Head of caudate nucleus (tissue), 42 donors: ENCODE results near the gene RDH14.

Experiments used
- DNase-seq, 42 donors: peaks; one replicate each; pipeline versions ENCODE4 v3.0.0 to v3.0.0-alpha.2; 2020 to 2021; ENCODE audit warnings: mixed read lengths in 7 of 42
- intact Hi-C: fragments of 100-400 bp; cut with DNase I; formaldehyde crosslinking; loops from one replicate; pipeline ENCODE4 v1.15.0; 2022

The RDH14 gene

GRCh38 chr2:18580606-18581005 is 20.2 kb upstream of the RDH14 start:
- no peak for DNase-seq

GRCh38 chr2:18578033-18578432 is 17.6 kb upstream of the RDH14 start:
- no peak for DNase-seq
- intact Hi-C loops = no loop called here

More at GRCh38 chr2:18580606-18581005, 20.2 kb upstream of the RDH14 start:
- intact Hi-C loops = no loop called here

DNA sequence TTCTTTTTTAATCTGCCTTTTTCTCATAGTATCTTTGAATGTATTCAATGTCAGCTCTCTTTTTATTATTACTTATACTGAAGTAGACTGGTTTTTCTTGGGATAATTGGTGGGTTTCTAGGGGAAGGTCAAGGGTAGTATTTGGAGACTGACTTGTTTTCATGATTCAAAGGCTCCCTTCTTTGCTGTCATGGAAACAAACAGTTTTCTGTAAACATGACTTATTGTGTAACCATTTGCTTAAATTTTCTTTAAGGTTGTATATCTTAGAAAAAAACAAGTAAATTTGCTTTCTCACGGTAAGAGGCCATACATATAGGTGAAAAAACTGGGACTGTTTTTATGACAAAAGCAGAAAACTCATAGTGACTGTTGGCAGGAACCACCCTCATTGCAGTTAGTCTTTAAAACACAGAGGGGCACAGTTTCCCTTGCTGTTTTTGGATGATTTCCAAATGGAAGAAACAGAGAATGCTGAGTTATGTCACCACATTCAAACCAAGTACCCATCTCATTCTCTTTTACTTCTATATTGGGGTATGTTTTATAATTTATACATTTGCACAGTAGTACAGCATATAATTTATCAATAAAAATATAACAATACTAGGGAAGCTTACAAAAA is 5.8 kb upstream of the RDH14 start:
- intact Hi-C loops = no loop called here
- no peak for DNase-seq

DNA sequence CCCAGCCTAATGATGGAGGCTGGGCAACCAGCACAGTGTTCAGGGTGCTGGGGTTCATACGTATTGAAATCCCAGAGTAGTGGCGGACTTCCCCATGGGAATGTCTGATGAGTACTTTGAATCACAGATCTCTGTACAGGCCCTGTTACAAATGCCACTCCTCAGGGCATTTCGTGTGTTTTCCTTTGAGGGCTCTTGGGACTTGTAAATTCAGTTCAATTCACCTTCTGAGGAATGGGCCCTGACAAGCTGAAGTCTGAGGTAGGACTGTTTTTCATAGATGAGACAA is 288 bp upstream of the RDH14 start:
- no peak for DNase-seq
- intact Hi-C loops = no loop called here

- intact Hi-C loops = no loop called here
- peak in 7 of 42 donors; percentile 1 to 36 (median 5) for DNase-seq
These were observed 872 bp downstream of the RDH14 start for GRCh38 chr2:18559531-18560030.

DNA sequence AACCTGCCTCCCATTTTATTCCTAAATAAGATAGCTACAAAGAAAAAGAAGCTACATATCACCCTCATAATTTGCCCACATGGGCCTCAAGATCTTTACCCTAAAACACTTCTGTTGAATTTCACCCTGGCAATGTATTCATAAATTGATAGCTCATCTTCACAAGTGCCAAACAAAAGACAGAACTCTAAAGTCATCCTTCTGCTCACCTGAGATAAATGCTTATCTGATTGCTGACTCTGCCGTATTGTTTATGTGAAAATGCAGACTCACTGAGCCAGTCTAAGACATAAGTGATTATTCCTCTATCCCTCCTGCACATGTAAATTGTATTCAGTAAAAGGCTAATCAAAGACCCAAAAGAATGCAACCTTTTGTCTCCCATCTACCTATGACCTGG is 2.0 kb downstream of the RDH14 start:
- no peak for DNase-seq
- intact Hi-C loops = no loop called here

- intact Hi-C loops = no loop called here
- no peak for DNase-seq
These were observed 3.3 kb downstream of the RDH14 start for GRCh38 chr2:18557121-18557520.

DNA sequence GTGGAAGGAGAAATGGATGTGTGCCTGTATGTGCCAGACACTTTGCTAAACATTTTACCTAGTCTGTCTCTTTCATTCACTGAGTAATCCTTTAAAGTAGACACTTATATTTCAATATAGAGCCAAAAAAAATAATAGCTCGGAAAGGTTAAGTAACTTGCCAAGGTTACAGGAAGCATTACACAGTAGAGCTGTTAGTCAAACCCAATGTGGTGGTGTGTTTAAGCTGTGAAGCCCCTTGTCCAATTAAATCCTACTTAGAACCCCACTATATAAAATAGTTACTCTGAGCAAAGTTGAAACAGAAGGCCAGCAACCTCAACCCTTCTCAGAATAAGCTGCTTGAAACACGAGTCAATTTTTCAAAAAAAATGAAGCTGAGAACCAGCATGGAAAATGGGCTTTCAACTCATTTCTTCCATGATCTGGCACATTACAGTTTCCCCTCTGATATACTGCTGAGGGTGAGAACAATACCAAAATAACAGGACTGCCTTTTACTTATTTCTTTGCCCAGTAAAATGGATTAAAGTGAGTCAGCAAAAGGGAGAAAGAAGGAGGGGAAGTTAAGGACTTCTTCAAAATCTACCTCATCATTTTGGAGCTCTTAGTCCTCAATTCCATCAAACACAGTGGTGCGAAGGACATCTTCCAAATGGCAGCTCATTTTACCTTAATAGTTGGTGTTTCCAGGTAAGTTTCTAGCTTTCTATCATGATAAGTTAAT is 7.9 kb downstream of the RDH14 start:
- intact Hi-C loops = no loop called here
- no peak for DNase-seq

DNA sequence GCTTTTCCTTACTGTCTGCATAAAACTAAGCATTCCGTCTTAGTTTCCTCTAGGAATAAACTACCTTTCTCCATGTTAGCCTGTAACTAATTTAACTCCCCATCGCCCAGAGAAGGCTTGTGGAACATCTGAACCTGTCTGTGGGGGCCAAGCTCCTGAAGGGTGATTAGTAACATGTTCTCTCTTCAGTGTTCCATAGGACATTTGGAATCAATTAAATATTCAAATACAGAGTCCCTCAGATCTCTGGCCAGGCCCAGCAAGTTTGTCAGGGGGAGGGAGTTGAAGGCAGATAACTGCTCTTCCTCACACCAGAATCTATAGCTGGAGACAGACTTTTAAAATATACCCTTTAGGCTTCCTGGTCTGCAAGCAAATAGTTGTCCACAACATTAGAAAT is 8.8 kb downstream of the RDH14 start:
- DNase-seq = no peak
- intact Hi-C loops = no loop called here

- intact Hi-C loops = no loop called here
These were observed 9.3 kb downstream of the RDH14 start for GRCh38 chr2:18551169-18551568.

DNA sequence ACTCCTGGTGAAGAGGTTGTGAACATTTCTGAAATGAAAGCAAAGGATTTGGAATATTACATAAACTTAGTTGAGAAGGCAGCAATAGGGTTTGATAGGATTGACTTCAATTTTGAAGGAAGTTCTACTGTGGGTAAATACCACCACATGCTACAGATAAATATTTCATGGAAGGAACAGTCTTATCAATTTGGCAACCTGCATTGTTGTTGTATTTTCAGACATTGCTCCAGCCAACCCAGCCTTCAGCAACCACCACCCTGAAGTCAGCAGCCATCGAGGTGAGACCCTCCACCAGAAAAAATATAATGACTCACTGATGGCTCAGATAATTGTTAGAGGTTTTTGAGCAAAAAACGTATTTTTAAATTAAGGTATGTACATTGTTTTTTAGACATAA is 10.0 kb downstream of the RDH14 start:
- no peak for DNase-seq
- intact Hi-C loops = no loop called here

More at GRCh38 chr2:18551169-18551568, 9.3 kb downstream of the RDH14 start:
- DNase-seq = no peak

DNA sequence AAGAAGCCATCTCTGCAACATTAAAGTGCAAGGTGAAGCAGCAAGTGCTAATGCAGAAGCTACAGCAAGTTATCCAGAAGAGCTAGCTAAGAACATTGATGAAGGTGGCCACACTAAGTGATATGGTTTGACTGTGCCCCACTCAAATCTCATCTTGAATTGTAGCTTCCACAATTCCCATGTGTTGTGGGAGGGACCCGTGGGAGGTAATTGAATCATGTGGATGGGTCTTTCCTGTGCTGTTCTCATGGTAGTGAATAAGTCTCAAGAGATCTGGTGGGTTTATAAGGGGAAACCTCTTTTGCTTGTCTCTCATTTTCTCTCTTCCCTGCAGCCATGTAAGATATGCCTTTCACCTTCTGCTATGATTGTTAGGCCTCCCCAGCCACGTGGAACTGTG is 11.4 kb downstream of the RDH14 start:
- DNase-seq = no peak
- intact Hi-C loops = no loop called here

DNA sequence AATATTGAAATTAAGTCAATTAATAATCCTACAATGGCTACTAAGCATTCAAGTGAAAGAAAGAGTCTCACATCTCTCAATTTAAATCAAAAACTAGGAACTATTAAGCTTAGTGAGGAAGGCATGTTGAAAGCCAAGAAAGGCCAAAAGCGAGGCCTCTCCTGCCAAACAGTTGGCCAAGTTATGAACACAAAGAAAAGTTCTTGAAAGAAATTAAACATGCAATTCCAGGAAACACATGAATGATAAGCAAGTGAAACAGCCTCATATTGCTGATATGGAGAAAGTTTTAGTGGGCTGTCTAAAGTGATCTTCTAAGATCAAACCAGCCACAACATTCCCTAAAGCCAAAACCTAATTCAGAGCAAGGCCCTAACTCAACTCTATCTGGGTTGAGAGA is 11.8 kb downstream of the RDH14 start:
- no peak for DNase-seq
- intact Hi-C loops = no loop called here

GRCh38 chr2:18546567-18546966 is 13.9 kb downstream of the RDH14 start:
- intact Hi-C loops = no loop called here
- no peak for DNase-seq

DNA sequence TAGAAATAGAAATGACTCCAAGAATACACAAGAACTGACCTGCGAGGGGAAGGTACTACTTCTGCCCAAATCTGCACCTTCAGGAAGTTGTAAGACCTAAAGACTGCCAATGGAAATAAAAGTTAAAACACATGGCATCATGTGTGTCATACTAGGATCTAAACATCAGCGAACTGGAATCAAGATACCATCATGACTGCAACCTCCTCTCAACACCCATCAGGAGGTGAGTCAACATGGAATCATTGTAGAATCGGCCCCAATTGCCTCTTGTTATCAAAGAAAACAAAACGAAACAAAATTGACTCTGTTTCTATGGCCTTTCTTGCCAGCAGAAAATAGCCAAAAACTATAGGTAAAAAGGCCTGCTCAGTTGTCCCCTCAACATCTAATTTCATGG is 15.1 kb downstream of the RDH14 start:
- no peak for DNase-seq
- intact Hi-C loops = no loop called here

DNA sequence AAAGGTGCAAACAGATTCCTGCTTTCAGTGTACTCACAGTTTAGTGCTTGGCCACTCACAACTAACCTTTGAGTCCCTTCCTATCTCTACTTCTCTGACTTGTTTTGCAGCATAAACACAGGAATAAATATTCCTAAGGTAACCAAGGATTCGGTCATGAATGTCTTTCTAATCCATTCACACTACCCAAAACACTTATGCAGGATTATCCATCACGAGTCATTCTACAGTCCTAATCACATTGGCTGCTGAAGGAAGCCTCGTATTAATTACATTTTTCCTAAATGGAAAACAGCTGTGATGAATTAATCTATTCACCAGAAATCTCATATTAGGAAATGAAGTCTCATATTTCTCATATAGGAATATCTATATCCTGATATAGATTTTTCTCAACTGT is 16.3 kb downstream of the RDH14 start:
- intact Hi-C loops = no loop called here
- DNase-seq = no peak

- intact Hi-C loops = no loop called here
- DNase-seq = no peak
These were observed 19.6 kb downstream of the RDH14 start for GRCh38 chr2:18540872-18541271.

- intact Hi-C loops = no loop called here
- no peak for DNase-seq
These were observed 23.8 kb downstream of the RDH14 start for GRCh38 chr2:18536697-18537096.

- intact Hi-C loops = no loop called here
- no peak for DNase-seq
These were observed 24.4 kb downstream of the RDH14 start for GRCh38 chr2:18536100-18536499.

GRCh38 chr2:18531194-18531593 is 29.3 kb downstream of the RDH14 start:
- intact Hi-C loops = no loop called here
- no peak for DNase-seq

GRCh38 chr2:18527822-18528221 is 32.6 kb downstream of the RDH14 start:
- intact Hi-C loops = loop anchor here (10.0 kb wide), 1 partner anchor 1337 kb away; no protein-coding TSS in a partner anchor
- no peak for DNase-seq
